Heart right ventricle (tissue), 16 donors: Measurements from ENCODE around the gene SCARB1. TPM values are rescaled to one million over a fixed set of nuclear protein-coding genes. Genes with fewer than 3 reads are reported as not detected.

ENCODE experiments used
- ATAC-seq, 8 donors: fragments of 200-7000 bp; cut with Tn5 transposase; one replicate each; pipeline ENCODE4 v1.9.1; 2020; ENCODE audit warnings: mild to moderate bottlenecking in 8 of 8, moderate library complexity in 8 of 8, moderate number of reproducible peaks in 1 of 8
- DNase-seq, 2 donors: peaks; one replicate each; pipeline ENCODE4 v3.0.0-alpha.2; 2020
- H3K27ac ChIP-seq, 10 donors: fragments of 200-600 bp; sonication (generic) in 2 of 10; one replicate each; pipeline versions ENCODE4 v1.5.0 to v1.8.0; 2020 to 2022; ENCODE audit warnings: mild to moderate bottlenecking in 3 of 10
- H3K27me3 ChIP-seq, 7 donors: fragments of 200-600 bp; one replicate each; pipeline ENCODE4 v1.8.0; 2021 to 2022; ENCODE audit warnings: mild to moderate bottlenecking in 2 of 7
- H3K36me3 ChIP-seq, 9 donors: fragments of 200-600 bp; sonication (generic) in 1 of 9; one replicate each; pipeline versions ENCODE4 v1.5.0 to v1.8.0; 2020 to 2022; ENCODE audit warnings: mild to moderate bottlenecking in 2 of 9
- H3K4me1 ChIP-seq, 9 donors: fragments of 200-600 bp; sonication (generic) in 1 of 9; one replicate each; pipeline versions ENCODE4 v1.5.0 to v1.8.0; 2020 to 2022; ENCODE audit warnings: mild to moderate bottlenecking in 4 of 9
- H3K4me3 ChIP-seq, 10 donors: fragments of 200-600 bp; sonication (generic) in 2 of 10; one replicate each; pipeline versions ENCODE4 v1.5.0 to v1.8.0; 2020 to 2022; ENCODE audit warnings: mild to moderate bottlenecking in 7 of 10, moderate library complexity in 2 of 10
- H3K9me3 ChIP-seq, 11 donors: fragments of 200-600 bp in 10 of 11; sonication (generic) in 2 of 11; one replicate each; pipeline versions ENCODE4 v1.5.0 to v1.8.0; 2013 to 2022; ENCODE audit warnings: mild to moderate bottlenecking in 2 of 11, control low read depth in 1 of 11, moderate library complexity in 1 of 11
- WGBS, 2 donors: extraction: QIAGEN DNeasy Blood & Tissue Kit; methylation state at CpG; one replicate each; pipeline ENCODE4 v1.1.7; 2013; ENCODE audit warnings: inconsistent platforms in 1 of 2; 5-methylcytosine and 5-hydroxymethylcytosine counted together
- intact Hi-C, 10 donors: fragments of 100-400 bp; cut with DNase I; formaldehyde crosslinking; loops; one replicate each; pipeline versions ENCODE4 v1.11.1 to v1.14.2; 2022
- polyA plus RNA-seq, 2 donors: library from polyadenylated mRNA; stranded (reverse); fragments of 200-250 nt; gene quantifications; one replicate each; pipeline ENCODE4 v1.2.3, GENCODE V29; 2013
- total RNA-seq, 10 donors: library from RNA; stranded (reverse); fragmentation: NEBNext Ultra II Directional in 3 of 10; extraction: Animal tissue kit (Norgen Biotek cat#: 25700) in 3 of 10; gene quantifications; one replicate each; pipeline versions ENCODE4 v1.2.1 to v1.2.4, GENCODE V29; 2021 to 2023
- TF ChIP-seq, protein P1 (sequence below), 9 donors: fragments of 200-600 bp; sonication (generic) in 2 of 9; IDR thresholded peaks; one replicate each; pipeline versions ENCODE4 v1.5.0 to v1.8.0; 2021 to 2022; ENCODE audit warnings: antibody characterized with exemption in 9 of 9, mild to moderate bottlenecking in 5 of 9, moderate library complexity in 1 of 9
- donor health status: Arrhythmogenic right ventricular cardiomyopathy.
- donor health status: ischemic (EF 13 %, LVEDD 7.1; RV severe dilation, severe dysfunction).
- donor health status: healthy with polysubstance abuse.
- donor health status: DM: no; HTN: yes; CAD: no.
- donor health status: DM: no; HTN: no; CAD: no.
- donor health status: ischemic (EF 25% LVEDD 6.9; RV normal size, moderate dysfunction).
- donor health status: ischemic (EF 25% LVEDD 5.7; RV mildly dilated, moderate dysfunction).
- donor health status: healthy.
- donor health status: DM: yes; HTN: yes; CAD: no.
- donor health status: Ischemic cardiomyopathy.
- donor health status: ischemic (EF 35%, LVEDD 5.7; RV mildly dilated, moderate dysfunction).
- donor health status: nonischemic (EF 11% LVEDD 7.7; RV severe dilation, severe dysfunction).
- donor health status: DM: yes; HTN: yes; CAD: no.
- donor health status: PGD.
- donor health status: ischemic (EF 29% LVEDD 5.4; RV normal size, mild dysfunction).
- donor health status: nonischemic (EF 23%, LVEDD 6.1; RV moderate dilation, normal function).

SCARB1 gene
- total and polyA plus RNA-seq, 12 donors = 7.7 to 19.9 (median 11.5) TPM

GRCh38 chr12:124834822-124835221, 28.8 kb downstream of the SCARB1 start:
- H3K36me3 ChIP-seq = no peaks in the 10 kb centered on the region
- TF ChIP-seq, protein P1, sequence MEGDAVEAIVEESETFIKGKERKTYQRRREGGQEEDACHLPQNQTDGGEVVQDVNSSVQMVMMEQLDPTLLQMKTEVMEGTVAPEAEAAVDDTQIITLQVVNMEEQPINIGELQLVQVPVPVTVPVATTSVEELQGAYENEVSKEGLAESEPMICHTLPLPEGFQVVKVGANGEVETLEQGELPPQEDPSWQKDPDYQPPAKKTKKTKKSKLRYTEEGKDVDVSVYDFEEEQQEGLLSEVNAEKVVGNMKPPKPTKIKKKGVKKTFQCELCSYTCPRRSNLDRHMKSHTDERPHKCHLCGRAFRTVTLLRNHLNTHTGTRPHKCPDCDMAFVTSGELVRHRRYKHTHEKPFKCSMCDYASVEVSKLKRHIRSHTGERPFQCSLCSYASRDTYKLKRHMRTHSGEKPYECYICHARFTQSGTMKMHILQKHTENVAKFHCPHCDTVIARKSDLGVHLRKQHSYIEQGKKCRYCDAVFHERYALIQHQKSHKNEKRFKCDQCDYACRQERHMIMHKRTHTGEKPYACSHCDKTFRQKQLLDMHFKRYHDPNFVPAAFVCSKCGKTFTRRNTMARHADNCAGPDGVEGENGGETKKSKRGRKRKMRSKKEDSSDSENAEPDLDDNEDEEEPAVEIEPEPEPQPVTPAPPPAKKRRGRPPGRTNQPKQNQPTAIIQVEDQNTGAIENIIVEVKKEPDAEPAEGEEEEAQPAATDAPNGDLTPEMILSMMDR (IDR thresholded peaks at IDR 0.05) = no peak
- ATAC-seq (no peak), DNase-seq (no peak)
- peaks cover 0 to 4% (median 0%) of the 10 kb centered on the region in 11 donors for H3K9me3 ChIP-seq
- H3K4me3 ChIP-seq = no peak overlapping the region
- 74 to 83% methylated on average over 9 of the region's 9 CpGs for WGBS, 2 donors
- H3K27me3 ChIP-seq = no peaks in the 10 kb centered on the region
- intact Hi-C loops = no loop called here
- H3K4me1 ChIP-seq = peaks cover 4 to 40% (median 23%) of the 10 kb centered on the region in 9 donors
- H3K27ac ChIP-seq = no peak overlapping the region

GRCh38 chr12:124833693-124834122, 30.0 kb downstream of the SCARB1 start:
- H3K27ac ChIP-seq = peak overlapping the region in 6 of 10 donors; percentile 1 to 75 (median 40)
- TF ChIP-seq, protein P1 (IDR thresholded peaks at IDR 0.05) = no peak
- H3K9me3 ChIP-seq = peaks cover 0 to 6% (median 0%) of the 10 kb centered on the region in 11 donors
- ATAC-seq = peak in 7 of 8 donors; percentile 37 to 62 (median 47)
- WGBS, 2 donors = 12 to 44% methylated on average over 18 of the region's 18 CpGs
- peak in 1 of 2 donors; percentile 27 for DNase-seq
- intact Hi-C loops = no loop called here
- H3K27me3 ChIP-seq = no peaks in the 10 kb centered on the region
- H3K4me3 ChIP-seq = no peak overlapping the region
- H3K36me3 ChIP-seq = no peaks in the 10 kb centered on the region
- peaks cover 4 to 41% (median 23%) of the 10 kb centered on the region in 9 donors for H3K4me1 ChIP-seq

GRCh38 chr12:124832856-124833255, 30.8 kb downstream of the SCARB1 start:
- TF ChIP-seq, protein P1 (IDR thresholded peaks at IDR 0.05) = no peak
- Histone ChIP-seq H3K27ac (peak overlapping the region in 1 of 10 donors; percentile 75), H3K4me3 (no peak overlapping the region), H3K36me3 (no peaks in the 10 kb centered on the region), H3K4me1 (peaks cover 1 to 33% (median 15%) of the 10 kb centered on the region in 9 donors), H3K9me3 (peaks cover 0 to 6% (median 0%) of the 10 kb centered on the region in 11 donors), H3K27me3 (no peaks in the 10 kb centered on the region)
- ATAC-seq (no peak), DNase-seq (no peak)
- WGBS, 2 donors = 56 to 59% methylated on average over 4 of the region's 4 CpGs
- intact Hi-C loops = no loop called here

DNA sequence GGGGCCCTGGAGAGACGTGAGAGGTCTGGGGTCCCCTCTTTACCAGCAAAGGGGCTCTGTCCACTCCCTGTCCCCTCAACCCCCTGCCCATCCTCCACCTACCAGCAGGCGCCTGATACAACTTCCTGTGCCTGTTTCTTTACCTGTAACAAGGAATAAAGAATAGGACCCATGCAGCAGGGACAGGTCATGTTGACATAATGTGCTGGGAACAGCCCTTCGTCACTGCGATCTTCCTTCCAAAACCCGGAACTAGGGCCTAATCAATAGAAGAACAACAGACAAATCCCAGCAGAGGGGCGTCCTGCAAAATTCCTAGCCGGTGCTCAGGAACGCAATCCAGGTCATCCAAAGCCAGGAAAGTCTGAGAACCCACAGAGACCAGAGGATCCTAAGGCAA, 32.1 kb downstream of the SCARB1 start:
- H3K27me3 ChIP-seq = no peaks in the 10 kb centered on the region

More for the DNA sequence above, 32.1 kb downstream of the SCARB1 start:
- WGBS, 2 donors = 95 to 96% methylated on average over 8 of the region's 8 CpGs
- intact Hi-C loops = no loop called here
- TF ChIP-seq, protein P1 (IDR thresholded peaks at IDR 0.05) = no peak
- Histone ChIP-seq H3K9me3 (peaks cover 0 to 6% (median 0%) of the 10 kb centered on the region in 11 donors), H3K27ac (no peak overlapping the region), H3K36me3 (no peaks in the 10 kb centered on the region), H3K4me1 (peaks cover 0 to 24% (median 12%) of the 10 kb centered on the region in 9 donors), H3K4me3 (no peak overlapping the region)
- no peak for DNase-seq
- ATAC-seq = no peak
